ENCODE data around the gene CNTNAP2. TPM values are rescaled to one million over a fixed set of nuclear protein-coding genes. Genes with fewer than 3 reads are reported as not detected.

The CNTNAP2 gene
- total and polyA plus RNA-seq, 2 of the 8 experiments (the other 6 are each of a cell fraction or from before 2014, with no cell fraction given) = 27.9 to 71.0 TPM

- H4K8ac ChIP-seq (ENCODE audit: extremely low read depth, insufficient read depth, low read length) = no peak overlapping the region
- no peak overlapping the region for H3K9ac ChIP-seq (replicated peaks in 1 of 4; ENCODE audit: extremely low read depth in 1 of 4, low read depth in 3 of 4, low read length in 3 of 4)
- no peak overlapping the region for H4K5ac ChIP-seq (ENCODE audit: insufficient read length, low read depth, low read length)
- no peak overlapping the region for H2AK5ac ChIP-seq (ENCODE audit: low read depth, low read length)
- no peaks in the 10 kb centered on the region for H3K4me1 ChIP-seq (replicated peaks in 1 of 4; ENCODE audit: control insufficient read depth in 3 of 4, insufficient read depth in 4 of 4, low read length in 3 of 4)
- H4K91ac ChIP-seq (replicated peaks; ENCODE audit: insufficient read length, low read length) = no peak overlapping the region
- DNase-seq (ENCODE audit: low read depth in 1 of 2, low spot score in 2 of 2) (no peak), FAIRE-seq (no peak)
- H3K36me3 ChIP-seq (ENCODE audit: control insufficient read depth in 2 of 4, insufficient read depth in 4 of 4, low read length in 3 of 4) = no peaks in the 10 kb centered on the region
- no peak overlapping the region for H2BK12ac ChIP-seq (ENCODE audit: low read depth, low read length)
- no peak overlapping the region for H2BK15ac ChIP-seq (ENCODE audit: low read length)
- H3K79me2 ChIP-seq (ENCODE audit: control insufficient read depth in 1 of 2, insufficient read depth in 2 of 2, low read length in 2 of 2) = no peaks in the 10 kb centered on the region
- no peak overlapping the region for H2AFZ ChIP-seq (ENCODE audit: low read length)
- no peaks in the 10 kb centered on the region for H3K9me3 ChIP-seq (ENCODE audit: insufficient read depth in 2 of 2, low read depth in 1 of 2, low read length in 1 of 2)
- peaks cover 0 to 1% (median 0%) of the 10 kb centered on the region in 4 experiments; a peak in 2 of 7 replicates for H3K27me3 ChIP-seq (replicated peaks in 1 of 4; ENCODE audit: control insufficient read depth in 3 of 4, extremely low read depth in 1 of 4, insufficient read depth in 3 of 4, low read length in 3 of 4)
- H3K56ac ChIP-seq (replicated peaks; ENCODE audit: insufficient read length, low read depth, low read length) = no peak overlapping the region
- no peaks in the 10 kb centered on the region for H3K79me1 ChIP-seq (ENCODE audit: low read depth, low read length)
- H3K18ac ChIP-seq (ENCODE audit: extremely low read depth, low read length) = no peak overlapping the region
- TF ChIP-seq CTCF (IDR thresholded peaks at IDR 0.05; ENCODE audit: control extremely low read depth in 1 of 3, insufficient read depth in 1 of 3, low read depth in 1 of 3, low read length in 3 of 3) (no peak), ZNF274 (IDR thresholded peaks at IDR 0.05; ENCODE audit: borderline replicate concordance, extremely low read depth, low read length) (no peak)
- H3K4me3 ChIP-seq (ENCODE audit: extremely low read depth in 1 of 4, insufficient read depth in 2 of 4, low read depth in 3 of 4, low read length in 4 of 4) = no peak overlapping the region
- H3K23ac ChIP-seq (ENCODE audit: insufficient read length) = no peak overlapping the region
- H3K4ac ChIP-seq (replicated peaks; ENCODE audit: insufficient read length, low read depth, low read length) = no peak overlapping the region
- H2BK20ac ChIP-seq (ENCODE audit: low read length) = no peak overlapping the region
- no peak overlapping the region for H2BK5ac ChIP-seq (ENCODE audit: low read depth, low read length)
- CTCF ChIA-PET (ENCODE audit: partially characterized antibody) = interaction anchor here (2.0 kb wide), 1 partner anchor 40 kb away, joined by 5 read pairs; no protein-coding TSS in a partner anchor
- H2BK120ac ChIP-seq (replicated peaks; ENCODE audit: low read depth, low read length) = no peak overlapping the region
- no peak overlapping the region for H3K27ac ChIP-seq (ENCODE audit: low read depth, low read length)
- WGBS, 2 experiments (ENCODE audit: extremely low coverage in 1 of 2, insufficient coverage in 1 of 2, insufficient read length in 1 of 2, insufficient replicate concordance in 2 of 2, low coverage in 1 of 2, low lambda C conversion rate in 2 of 2, missing lambda C conversion rate in 1 of 2) = 91% methylated on average over 3 of the region's 3 CpGs; no CpG with 5 or more reads in 1 of the 2 experiments
- no peaks in the 10 kb centered on the region for H4K20me1 ChIP-seq (replicated peaks in 1 of 2; ENCODE audit: control insufficient read depth in 1 of 2, insufficient read depth in 2 of 2, low read length in 2 of 2)
- no peak overlapping the region for H3K4me2 ChIP-seq (ENCODE audit: insufficient read depth in 1 of 2, low read depth in 2 of 2, low read length in 2 of 2)
- H3K23me2 ChIP-seq (ENCODE audit: low read depth, low read length) = no peaks in the 10 kb centered on the region
- POLR2A ChIA-PET (ENCODE audit: partially characterized antibody) = no interaction called here
- H3K14ac ChIP-seq (ENCODE audit: insufficient read length) = no peak overlapping the region
These were observed 2085.4 kb downstream of the CNTNAP2 start for GRCh38 chr7:148201992-148202391.
